HepG2 (cell line): ENCODE data around the gene IFIH1. TPM values are rescaled to one million over a fixed set of nuclear protein-coding genes. Genes with fewer than 3 reads are reported as not detected.

ENCODE experiments used
- polyA plus RNA-seq, 8 experiments: library from polyadenylated mRNA; depleted of rRNA in 3 of 8; stranded (reverse) in 7 of 8; unstranded in 1 of 8; fragments of >200 nt; fragmentation: Illumina TruSeq in 4 of 8; extraction: Trizol in 4 of 8; gene quantifications; 2 replicates each; pipeline versions ENCODE4 v1.2.1 to v1.2.3, GENCODE V29; 2011 to 2016; ENCODE audit warnings: low read depth in 4 of 8, missing spikeins in 1 of 8, mixed read lengths in 1 of 8; ENCODE audit not compliant: insufficient read depth in 1 of 8
- total RNA-seq, 5 experiments: library from RNA; depleted of rRNA; stranded (reverse); fragments of >200 nt; fragmentation: Illumina TruSeq; extraction: Trizol; gene quantifications; 2 replicates each; pipeline ENCODE4 v1.2.3, GENCODE V29; 2016; ENCODE audit warnings: low read depth in 1 of 5

Gene IFIH1
- total and polyA plus RNA-seq, 2 of the 13 experiments (the other 11 are each of a cell fraction or from before 2014, with no cell fraction given): 1.5 to 11.5 TPM

Other genes with a start within 250 kb of the IFIH1 start
- 57.2 and 109 TPM in 2 replicates for gene DPP4, start 244.5 kb downstream of the IFIH1 start, total RNA-seq (2016; rRNA removed; fragmentation: Illumina TruSeq; extraction: Trizol)
- 37.7 and 39.4 TPM in 2 replicates for gene DPP4, start 244.5 kb downstream of the IFIH1 start, polyA plus RNA-seq (2011; rRNA removed)
- not detected in 2 replicates for gene GCG, start 166.4 kb downstream of the IFIH1 start, total RNA-seq (2016; rRNA removed; fragmentation: Illumina TruSeq; extraction: Trizol)
- not detected in 2 replicates for gene GCG, start 166.4 kb downstream of the IFIH1 start, polyA plus RNA-seq (2011; rRNA removed)
- not detected in 2 replicates for gene FAP, start 75.2 kb downstream of the IFIH1 start, total RNA-seq (2016; rRNA removed; fragmentation: Illumina TruSeq; extraction: Trizol)
- gene FAP, start 75.2 kb downstream of the IFIH1 start, polyA plus RNA-seq (2011; rRNA removed): not detected in 2 replicates
- 48.3 and 69.6 TPM in 2 replicates for gene GCA, start 25.4 kb upstream of the IFIH1 start, total RNA-seq (2016; rRNA removed; fragmentation: Illumina TruSeq; extraction: Trizol)
- gene GCA, start 25.4 kb upstream of the IFIH1 start, polyA plus RNA-seq (2011; rRNA removed): 37.5 and 42.0 TPM in 2 replicates